ENCODE measurements around the gene MIER2. TPM values are rescaled to one million over a fixed set of nuclear protein-coding genes. Genes with fewer than 3 reads are reported as not detected.

MIER2 gene
- total and polyA plus RNA-seq, 2 donors (not counting 1 experiment from before 2014, with no cell fraction given) = 10.5 to 19.7 TPM

DNA sequence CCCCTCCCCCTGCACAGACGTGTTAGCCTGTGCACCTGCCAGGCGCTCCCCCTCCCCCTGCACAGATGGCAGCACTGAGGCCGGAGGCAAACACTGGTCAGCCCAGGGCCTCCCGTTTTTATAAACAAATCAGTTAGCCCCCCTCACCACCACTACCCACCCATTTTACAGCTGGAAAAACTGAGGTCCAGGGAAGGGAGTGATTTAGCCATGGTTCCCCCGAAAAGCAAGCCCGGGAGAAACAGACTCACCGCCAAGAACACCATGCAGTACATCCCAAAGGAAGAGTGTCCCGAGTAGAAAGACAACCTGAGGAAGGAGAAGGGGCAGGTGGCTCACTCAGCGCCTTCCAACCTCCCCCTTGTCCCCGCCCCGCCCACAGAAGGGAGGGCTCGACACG, 62.1 kb downstream of the MIER2 start:
- no peaks in the 10 kb centered on the region for H3K36me3 ChIP-seq (replicated peaks in 1 of 2; ENCODE audit: control extremely low read depth in 1 of 2, control insufficient read depth in 1 of 2, extremely low read depth in 1 of 2, insufficient read depth in 2 of 2, low read length in 1 of 2)
- ATAC-seq (ENCODE audit: low read depth) (no peak), DNase-seq (no peak)
- no peaks in the 10 kb centered on the region for H3K9me3 Mint-ChIP-seq (ENCODE audit: insufficient read depth)
- H3K4me1 Mint-ChIP-seq = no peaks in the 10 kb centered on the region
- H3K27me3 Mint-ChIP-seq = peaks cover 9% of the 10 kb centered on the region
- H3K79me2 ChIP-seq (ENCODE audit: control insufficient read depth, insufficient read depth, low read length) = no peaks in the 10 kb centered on the region
- H3K9ac ChIP-seq (ENCODE audit: low read length) = no peak overlapping the region
- ChIA-PET POLR2A (no interaction called here), CTCF (interaction anchor here (1.5 kb wide), 1 partner anchor 15 kb away, joined by 4 read pairs; no protein-coding TSS in a partner anchor)
- intact Hi-C loops (cut with micrococcal nuclease) = no loop called here
- no peak overlapping the region for H3K4me3 Mint-ChIP-seq
- H3K27ac ChIP-seq (ENCODE audit: low read length in 2 of 2) = no peak overlapping the region
- H4K20me1 ChIP-seq (ENCODE audit: control insufficient read depth, insufficient read depth, low read length, poor library complexity, severe bottlenecking) = no peaks in the 10 kb centered on the region
- no peaks in the 10 kb centered on the region for H3K9me3 ChIP-seq (ENCODE audit: control extremely low read depth in 1 of 3, control insufficient read depth in 2 of 3, insufficient read depth in 1 of 3, low read length in 2 of 3)
- H3K27ac Mint-ChIP-seq = no peak overlapping the region
- WGBS (ENCODE audit: insufficient coverage) = 70% methylated on average over 6 of the region's 13 CpGs
- peaks cover 0 to 12% (median 1%) of the 10 kb centered on the region in 4 experiments for H3K27me3 ChIP-seq (replicated peaks in 1 of 4; ENCODE audit: control extremely low read depth in 1 of 4, control insufficient read depth in 3 of 4, insufficient read depth in 4 of 4, low read length in 3 of 4)
- H2AFZ ChIP-seq (ENCODE audit: insufficient read depth, low read depth, low read length, poor library complexity, severe bottlenecking) = no peak overlapping the region
- no peak overlapping the region for H3K4me3 ChIP-seq (ENCODE audit: control extremely low read depth in 1 of 5, extremely low read depth in 1 of 5, insufficient read depth in 1 of 5, low read depth in 2 of 5, low read length in 4 of 5)
- no peak for TF ChIP-seq EZH2 (IDR thresholded peaks at IDR 0.05; ENCODE audit: borderline replicate concordance, insufficient read depth, low read depth, low read length, poor library complexity, severe bottlenecking)
- TF ChIP-seq CTCF (IDR thresholded peaks at IDR 0.05) = no peak
- no peak overlapping the region for H3K4me2 ChIP-seq (replicated peaks; ENCODE audit: low read depth, low read length, poor library complexity, severe bottlenecking)
- no peaks in the 10 kb centered on the region for H3K4me1 ChIP-seq (ENCODE audit: control insufficient read depth in 2 of 2, insufficient read depth in 2 of 2, low read length in 2 of 2)

DNA sequence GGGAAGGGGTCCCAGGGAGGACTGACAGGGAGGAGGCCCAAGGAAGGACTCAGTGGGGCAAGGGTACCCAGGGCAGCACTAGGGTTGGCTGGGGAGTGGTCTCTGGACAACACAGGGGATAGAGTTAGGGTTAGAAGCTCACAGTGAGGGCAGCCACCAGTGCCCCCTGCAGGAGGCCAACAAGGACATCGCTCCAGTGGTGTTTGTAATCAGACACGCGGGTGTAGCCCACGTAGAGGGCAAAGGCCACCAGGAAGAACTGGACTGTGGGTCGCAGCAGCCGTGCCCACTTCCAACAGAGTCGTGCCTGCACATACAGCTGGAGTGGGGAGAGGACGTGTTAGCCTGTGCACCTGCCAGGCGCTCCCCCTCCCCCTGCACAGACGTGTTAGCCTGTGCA, 62.6 kb downstream of the MIER2 start:
- Histone ChIP-seq H3K27me3 (replicated peaks in 1 of 4; ENCODE audit: control extremely low read depth in 1 of 4, control insufficient read depth in 3 of 4, insufficient read depth in 4 of 4, low read length in 3 of 4) (peaks cover 0 to 17% (median 4%) of the 10 kb centered on the region in 4 experiments), H3K27ac (ENCODE audit: low read length in 2 of 2) (no peak overlapping the region), H3K4me2 (replicated peaks; ENCODE audit: low read depth, low read length, poor library complexity, severe bottlenecking) (no peak overlapping the region), H3K4me3 (ENCODE audit: control extremely low read depth in 1 of 5, extremely low read depth in 1 of 5, insufficient read depth in 1 of 5, low read depth in 2 of 5, low read length in 4 of 5) (no peak overlapping the region), H3K9me3 (ENCODE audit: control extremely low read depth in 1 of 3, control insufficient read depth in 2 of 3, insufficient read depth in 1 of 3, low read length in 2 of 3) (peaks cover 0 to 2% (median 0%) of the 10 kb centered on the region in 3 donors), H2AFZ (ENCODE audit: insufficient read depth, low read depth, low read length, poor library complexity, severe bottlenecking) (no peak overlapping the region), H3K9ac (ENCODE audit: low read length) (no peak overlapping the region), H3K4me1 (ENCODE audit: control insufficient read depth in 2 of 2, insufficient read depth in 2 of 2, low read length in 2 of 2) (no peaks in the 10 kb centered on the region), H4K20me1 (ENCODE audit: control insufficient read depth, insufficient read depth, low read length, poor library complexity, severe bottlenecking) (no peaks in the 10 kb centered on the region), H3K79me2 (ENCODE audit: control insufficient read depth, insufficient read depth, low read length) (no peaks in the 10 kb centered on the region), H3K36me3 (replicated peaks in 1 of 2; ENCODE audit: control extremely low read depth in 1 of 2, control insufficient read depth in 1 of 2, extremely low read depth in 1 of 2, insufficient read depth in 2 of 2, low read length in 1 of 2) (no peaks in the 10 kb centered on the region)
- H3K9me3 Mint-ChIP-seq (ENCODE audit: insufficient read depth) = no peaks in the 10 kb centered on the region
- DNase-seq (no peak), ATAC-seq (ENCODE audit: low read depth) (no peak)
- H3K27ac Mint-ChIP-seq = no peak overlapping the region
- peaks cover 15% of the 10 kb centered on the region for H3K27me3 Mint-ChIP-seq
- no peaks in the 10 kb centered on the region for H3K4me1 Mint-ChIP-seq
- POLR2A ChIA-PET = no interaction called here
- CTCF ChIA-PET = no interaction called here
- no peak overlapping the region for H3K4me3 Mint-ChIP-seq
- WGBS (ENCODE audit: insufficient coverage) = 94% methylated on average over 7 of the region's 10 CpGs
- intact Hi-C loops (cut with micrococcal nuclease) = no loop called here
- TF ChIP-seq EZH2 (IDR thresholded peaks at IDR 0.05; ENCODE audit: borderline replicate concordance, insufficient read depth, low read depth, low read length, poor library complexity, severe bottlenecking) (no peak), CTCF (IDR thresholded peaks at IDR 0.05) (no peak)

Measured in B cell (primary cell).